SJSA1 (cell line): ENCODE measurements around the gene NDUFV1. TPM values are rescaled to one million over a fixed set of nuclear protein-coding genes. Genes with fewer than 3 reads are reported as not detected.

Experiments used
- total RNA-seq: library from RNA; depleted of rRNA; stranded (reverse); fragments of >200 nt; shearing (Covaris generic); gene quantifications from 2 replicates; pipeline ENCODE4 v1.2.3, GENCODE V29; 2014; rRNA removed

NDUFV1 gene
- total RNA-seq, 1 experiment from 2014 or later = 308 TPM

Other genes with a start within 250 kb of the NDUFV1 start
- 6.9 and 9.4 TPM in 2 replicates for gene CLCF1, start 233.3 kb upstream of the NDUFV1 start, total RNA-seq
- 13.8 and 25.1 TPM in 2 replicates for gene RAD9A, start 214.9 kb upstream of the NDUFV1 start, total RNA-seq
- gene PPP1CA, start 205.1 kb upstream of the NDUFV1 start, total RNA-seq = 668 and 731 TPM in 2 replicates
- not detected in 2 replicates for gene TBC1D10C, start 202.9 kb upstream of the NDUFV1 start, total RNA-seq
- gene CARNS1, start 191.3 kb upstream of the NDUFV1 start, total RNA-seq = not detected in 2 replicates
- 166 and 177 TPM in 2 replicates for gene RPS6KB2, start 178.4 kb upstream of the NDUFV1 start, total RNA-seq
- gene PTPRCAP, start 169.3 kb upstream of the NDUFV1 start, total RNA-seq = 0.37 TPM in 1 of 2 replicates, not detected in the other
- 123 and 181 TPM in 2 replicates for gene CORO1B, start 163.5 kb upstream of the NDUFV1 start, total RNA-seq
- not detected in 2 replicates for gene GPR152, start 154.2 kb upstream of the NDUFV1 start, total RNA-seq
- not detected in 2 replicates for gene CABP4, start 151.6 kb upstream of the NDUFV1 start, total RNA-seq
- gene TMEM134, start 137.7 kb upstream of the NDUFV1 start, total RNA-seq = 61.1 and 105 TPM in 2 replicates
- 184 and 185 TPM in 2 replicates for gene AIP, start 123.9 kb upstream of the NDUFV1 start, total RNA-seq
- gene PITPNM1, start 101.6 kb upstream of the NDUFV1 start, total RNA-seq = 11.5 and 18.7 TPM in 2 replicates
- 61.9 and 82.4 TPM in 2 replicates for gene CDK2AP2, start 98.8 kb upstream of the NDUFV1 start, total RNA-seq
- gene CABP2, start 83.5 kb upstream of the NDUFV1 start, total RNA-seq = not detected in 2 replicates
- gene GSTP1, start 23.1 kb upstream of the NDUFV1 start, total RNA-seq = 2,425 and 2,720 TPM in 2 replicates
- 7.4 and 14.0 TPM in 2 replicates for gene NUDT8, start 23.0 kb downstream of the NDUFV1 start, total RNA-seq
- gene TBX10, start 32.8 kb downstream of the NDUFV1 start, total RNA-seq = not detected in 2 replicates
- gene ACY3, start 43.8 kb downstream of the NDUFV1 start, total RNA-seq = not detected in 2 replicates
- not detected in 2 replicates for gene ALDH3B2, start 67.7 kb downstream of the NDUFV1 start, total RNA-seq